Measurements from ENCODE around the gene PRKG1.
"Not testable (repeated sequence)": the region's sequence is repeated elsewhere in the genome, so short reads cannot be mapped to it uniquely, and the experiment has no call there.

PRKG1 gene

GRCh38 chr10:51340366-51340765, 266.1 kb downstream of the PRKG1 start:
- WGBS, 2 donors (ENCODE audit: extremely low coverage in 2 of 2, insufficient read length in 2 of 2, insufficient replicate concordance in 1 of 2): no CpG with 5 or more reads among the region's 1 CpG
- Histone ChIP-seq H3K27ac (replicated peaks; ENCODE audit: low read length) (no peak overlapping the region), H3K9ac (ENCODE audit: low read depth, low read length, poor library complexity) (no peak overlapping the region), H3K4me2 (ENCODE audit: insufficient read depth, low read length, poor library complexity, severe bottlenecking) (no peak overlapping the region), H2BK120ac (ENCODE audit: low read depth, low read length) (no peak overlapping the region), H4K91ac (ENCODE audit: low read depth, low read length, poor library complexity) (no peak overlapping the region), H3K27me3 (ENCODE audit: control insufficient read depth in 3 of 3, insufficient read depth in 3 of 3, low read depth in 1 of 3, low read length in 3 of 3) (no peaks in the 10 kb centered on the region), H2BK5ac (ENCODE audit: low read length) (no peak overlapping the region), H4K8ac (ENCODE audit: low read depth, low read length) (no peak overlapping the region), H2AK5ac (ENCODE audit: low read depth, low read length) (no peak overlapping the region), H3K4me3 (ENCODE audit: low read length in 2 of 2) (no peak overlapping the region), H3K18ac (ENCODE audit: low read length) (no peak overlapping the region), H3K4me1 (ENCODE audit: control insufficient read depth in 2 of 2, insufficient read depth in 1 of 2, low read depth in 1 of 2, low read length in 2 of 2) (no peaks in the 10 kb centered on the region), H2BK15ac (ENCODE audit: low read length) (no peak overlapping the region), H3K23ac (ENCODE audit: low read depth, low read length, poor library complexity) (no peak overlapping the region), H3K79me1 (ENCODE audit: low read depth, low read length) (no peaks in the 10 kb centered on the region), H2AFZ (ENCODE audit: low read length) (no peak overlapping the region), H3K9me3 (replicated peaks in 1 of 2; ENCODE audit: control insufficient read depth in 2 of 2, insufficient read depth in 1 of 2, low read depth in 1 of 2, low read length in 2 of 2) (no peaks in the 10 kb centered on the region), H3K4ac (ENCODE audit: low read length) (no peak overlapping the region), H3K14ac (ENCODE audit: low read length) (no peak overlapping the region), H3K36me3 (replicated peaks in 1 of 2; ENCODE audit: control insufficient read depth in 2 of 2, insufficient read depth in 2 of 2, low read length in 2 of 2) (no peaks in the 10 kb centered on the region), H2BK12ac (ENCODE audit: low read length) (no peak overlapping the region)
- no peak for DNase-seq (ENCODE audit: low spot score)

GRCh38 chr10:51340845-51341610, 266.7 kb downstream of the PRKG1 start:
- H3K14ac ChIP-seq (ENCODE audit: low read length): no peak overlapping the region
- no peak overlapping the region for H3K27ac ChIP-seq (replicated peaks; ENCODE audit: low read length)
- no peak overlapping the region for H2BK12ac ChIP-seq (ENCODE audit: low read length)
- no peak for DNase-seq (ENCODE audit: low spot score)
- no CpG with 5 or more reads among the region's 4 CpGs for WGBS, 2 donors (ENCODE audit: extremely low coverage in 2 of 2, insufficient read length in 2 of 2, insufficient replicate concordance in 1 of 2)
- no peak overlapping the region for H3K9ac ChIP-seq (ENCODE audit: low read depth, low read length, poor library complexity)
- no peaks in the 10 kb centered on the region for H3K9me3 ChIP-seq (replicated peaks in 1 of 2; ENCODE audit: control insufficient read depth in 2 of 2, insufficient read depth in 1 of 2, low read depth in 1 of 2, low read length in 2 of 2)
- no peak overlapping the region for H3K4me3 ChIP-seq (ENCODE audit: low read length in 2 of 2)
- no peak overlapping the region for H4K91ac ChIP-seq (ENCODE audit: low read depth, low read length, poor library complexity)
- H4K8ac ChIP-seq (ENCODE audit: low read depth, low read length): no peak overlapping the region
- no peak overlapping the region for H3K18ac ChIP-seq (ENCODE audit: low read length)
- H3K23ac ChIP-seq (ENCODE audit: low read depth, low read length, poor library complexity): no peak overlapping the region
- H2AK5ac ChIP-seq (ENCODE audit: low read depth, low read length): no peak overlapping the region
- no peak overlapping the region for H3K4me2 ChIP-seq (ENCODE audit: insufficient read depth, low read length, poor library complexity, severe bottlenecking)
- no peaks in the 10 kb centered on the region for H3K79me1 ChIP-seq (ENCODE audit: low read depth, low read length)
- H3K36me3 ChIP-seq (replicated peaks in 1 of 2; ENCODE audit: control insufficient read depth in 2 of 2, insufficient read depth in 2 of 2, low read length in 2 of 2): no peaks in the 10 kb centered on the region
- no peaks in the 10 kb centered on the region for H3K4me1 ChIP-seq (ENCODE audit: control insufficient read depth in 2 of 2, insufficient read depth in 1 of 2, low read depth in 1 of 2, low read length in 2 of 2)
- no peak overlapping the region for H2AFZ ChIP-seq (ENCODE audit: low read length)
- H3K27me3 ChIP-seq (ENCODE audit: control insufficient read depth in 3 of 3, insufficient read depth in 3 of 3, low read depth in 1 of 3, low read length in 3 of 3): no peaks in the 10 kb centered on the region
- no peak overlapping the region for H3K4ac ChIP-seq (ENCODE audit: low read length)
- H2BK120ac ChIP-seq (ENCODE audit: low read depth, low read length): no peak overlapping the region
- H2BK15ac ChIP-seq (ENCODE audit: low read length): no peak overlapping the region
- H2BK5ac ChIP-seq (ENCODE audit: low read length): no peak overlapping the region

- H3K4me2 ChIP-seq (ENCODE audit: insufficient read depth, low read length, poor library complexity, severe bottlenecking); H3K79me1 ChIP-seq (ENCODE audit: low read depth, low read length); H2AFZ ChIP-seq (ENCODE audit: low read length); H2BK12ac ChIP-seq (ENCODE audit: low read length); H3K36me3 ChIP-seq (replicated peaks in 1 of 2; ENCODE audit: control insufficient read depth in 2 of 2, insufficient read depth in 2 of 2, low read length in 2 of 2); H4K8ac ChIP-seq (ENCODE audit: low read depth, low read length); H4K91ac ChIP-seq (ENCODE audit: low read depth, low read length, poor library complexity); H2BK15ac ChIP-seq (ENCODE audit: low read length); H2BK5ac ChIP-seq (ENCODE audit: low read length); H2BK120ac ChIP-seq (ENCODE audit: low read depth, low read length); H3K9me3 ChIP-seq (replicated peaks in 1 of 2; ENCODE audit: control insufficient read depth in 2 of 2, insufficient read depth in 1 of 2, low read depth in 1 of 2, low read length in 2 of 2); H3K4ac ChIP-seq (ENCODE audit: low read length); DNase-seq (ENCODE audit: low spot score); H3K14ac ChIP-seq (ENCODE audit: low read length); H3K27me3 ChIP-seq (ENCODE audit: control insufficient read depth in 3 of 3, insufficient read depth in 3 of 3, low read depth in 1 of 3, low read length in 3 of 3); H2AK5ac ChIP-seq (ENCODE audit: low read depth, low read length); H3K23ac ChIP-seq (ENCODE audit: low read depth, low read length, poor library complexity); H3K18ac ChIP-seq (ENCODE audit: low read length); H3K4me3 ChIP-seq (ENCODE audit: low read length in 2 of 2); H3K9ac ChIP-seq (ENCODE audit: low read depth, low read length, poor library complexity); H3K4me1 ChIP-seq (ENCODE audit: control insufficient read depth in 2 of 2, insufficient read depth in 1 of 2, low read depth in 1 of 2, low read length in 2 of 2); H3K27ac ChIP-seq (replicated peaks; ENCODE audit: low read length): not testable (repeated sequence)
- no CpG with 5 or more reads among the region's 3 CpGs for WGBS, 2 donors (ENCODE audit: extremely low coverage in 2 of 2, insufficient read length in 2 of 2, insufficient replicate concordance in 1 of 2)
Measured at GRCh38 chr10:51341745-51342144, 267.5 kb downstream of the PRKG1 start.

GRCh38 chr10:51342381-51342780, 268.1 kb downstream of the PRKG1 start:
- Histone ChIP-seq H2BK15ac (ENCODE audit: low read length) (no peak overlapping the region), H3K27me3 (ENCODE audit: control insufficient read depth in 3 of 3, insufficient read depth in 3 of 3, low read depth in 1 of 3, low read length in 3 of 3) (no peaks in the 10 kb centered on the region), H3K36me3 (replicated peaks in 1 of 2; ENCODE audit: control insufficient read depth in 2 of 2, insufficient read depth in 2 of 2, low read length in 2 of 2) (no peaks in the 10 kb centered on the region), H3K9me3 (replicated peaks in 1 of 2; ENCODE audit: control insufficient read depth in 2 of 2, insufficient read depth in 1 of 2, low read depth in 1 of 2, low read length in 2 of 2) (no peaks in the 10 kb centered on the region), H3K18ac (ENCODE audit: low read length) (no peak overlapping the region), H3K9ac (ENCODE audit: low read depth, low read length, poor library complexity) (no peak overlapping the region), H3K4me3 (ENCODE audit: low read length in 2 of 2) (no peak overlapping the region), H3K27ac (replicated peaks; ENCODE audit: low read length) (no peak overlapping the region), H2AFZ (ENCODE audit: low read length) (no peak overlapping the region), H3K4me2 (ENCODE audit: insufficient read depth, low read length, poor library complexity, severe bottlenecking) (no peak overlapping the region), H2BK12ac (ENCODE audit: low read length) (no peak overlapping the region), H2BK5ac (ENCODE audit: low read length) (no peak overlapping the region), H4K91ac (ENCODE audit: low read depth, low read length, poor library complexity) (no peak overlapping the region), H3K4ac (ENCODE audit: low read length) (no peak overlapping the region), H3K14ac (ENCODE audit: low read length) (no peak overlapping the region), H4K8ac (ENCODE audit: low read depth, low read length) (no peak overlapping the region), H3K23ac (ENCODE audit: low read depth, low read length, poor library complexity) (no peak overlapping the region), H2BK120ac (ENCODE audit: low read depth, low read length) (no peak overlapping the region), H2AK5ac (ENCODE audit: low read depth, low read length) (no peak overlapping the region), H3K4me1 (ENCODE audit: control insufficient read depth in 2 of 2, insufficient read depth in 1 of 2, low read depth in 1 of 2, low read length in 2 of 2) (no peaks in the 10 kb centered on the region), H3K79me1 (ENCODE audit: low read depth, low read length) (no peaks in the 10 kb centered on the region)
- DNase-seq (ENCODE audit: low spot score): no peak
- no CpG with 5 or more reads among the region's 1 CpG for WGBS, 2 donors (ENCODE audit: extremely low coverage in 2 of 2, insufficient read length in 2 of 2, insufficient replicate concordance in 1 of 2)
